ENCODE results near the gene KCNQ2.

The KCNQ2 gene

GRCh38 chr20:63403403-63404105, 68.9 kb downstream of the KCNQ2 start:
- DNase-seq (ENCODE audit: low read depth), result no peak

- DNase-seq (ENCODE audit: low read depth), result no peak
These were observed 69.6 kb downstream of the KCNQ2 start for GRCh38 chr20:63402860-63403220.

- DNase-seq (ENCODE audit: low read depth), result no peak
These were observed 70.1 kb downstream of the KCNQ2 start for GRCh38 chr20:63402181-63402859.

GRCh38 chr20:63401384-63402110, 70.9 kb downstream of the KCNQ2 start:
- DNase-seq (ENCODE audit: low read depth), result no peak

GRCh38 chr20:63400486-63401210, 71.8 kb downstream of the KCNQ2 start:
- DNase-seq (ENCODE audit: low read depth), result no peak

- DNase-seq (ENCODE audit: low read depth), result no peak
These were observed 72.7 kb downstream of the KCNQ2 start for GRCh38 chr20:63399596-63400375.

GRCh38 chr20:63398744-63399514, 73.5 kb downstream of the KCNQ2 start:
- DNase-seq (ENCODE audit: low read depth), result no peak

- no peak for DNase-seq (ENCODE audit: low read depth)
These were observed 74.5 kb downstream of the KCNQ2 start for GRCh38 chr20:63397946-63398450.

- no peak for DNase-seq (ENCODE audit: low read depth)
These were observed 75.2 kb downstream of the KCNQ2 start for GRCh38 chr20:63397155-63397843.

- no peak for DNase-seq (ENCODE audit: low read depth)
These were observed 76.2 kb downstream of the KCNQ2 start for GRCh38 chr20:63396300-63396699.

- no peak for DNase-seq (ENCODE audit: low read depth)
These were observed 76.7 kb downstream of the KCNQ2 start for GRCh38 chr20:63395723-63396122.

- DNase-seq (ENCODE audit: low read depth), result no peak
These were observed 77.5 kb downstream of the KCNQ2 start for GRCh38 chr20:63394920-63395455.

GRCh38 chr20:63394069-63394919, 78.2 kb downstream of the KCNQ2 start:
- peak; percentile 2 for DNase-seq (ENCODE audit: low read depth)

GRCh38 chr20:63393566-63393965, 78.9 kb downstream of the KCNQ2 start:
- DNase-seq (ENCODE audit: low read depth), result no peak

- no peak for DNase-seq (ENCODE audit: low read depth)
These were observed 79.7 kb downstream of the KCNQ2 start for GRCh38 chr20:63392465-63393365.

- DNase-seq (ENCODE audit: low read depth), result no peak
These were observed 84.5 kb downstream of the KCNQ2 start for GRCh38 chr20:63387917-63388316.

GRCh38 chr20:63387393-63387792, 85.1 kb downstream of the KCNQ2 start:
- DNase-seq (ENCODE audit: low read depth), result no peak

GRCh38 chr20:63386491-63386890, 86.0 kb downstream of the KCNQ2 start:
- DNase-seq (ENCODE audit: low read depth), result no peak
